ENCODE data around the gene SYDE2.

- no peak for TF ChIP-seq EP300 (IDR thresholded peaks at IDR 0.05)
- TF ChIP-seq CTCF (IDR thresholded peaks at IDR 0.05), result no peak
- TF ChIP-seq POLR2AphosphoS5 (IDR thresholded peaks at IDR 0.05), result no peak
Observed at GRCh38 chr1:85199667-85200462, 951 bp downstream of the SYDE2 start.

Data from stomach (tissue), 4 donors.